Endothelial cell of umbilical vein (primary cell): Measurements from ENCODE around the gene CNTNAP1. TPM values are rescaled to one million over a fixed set of nuclear protein-coding genes. Genes with fewer than 3 reads are reported as not detected.

Experiments
- BruUV-seq: library from RNA; stranded (reverse); fragments of 400-500 nt; replicated peaks from 2 replicates; lab custom pipeline; 2021; lab: Mats Ljungman, UMichigan
- CTCF ChIA-PET: fragments of 300-600, 350-600 bp; sonication (Branson Sonifier 250); formaldehyde crosslinking; loops from one replicate; lab custom pipeline; 2021; ENCODE audit warnings: antibody characterized with exemption, inconsistent platforms; lab: Charles Lee
- POLR2A ChIA-PET: fragments of 300-600, 350-600 bp; sonication (Branson Sonifier 250); formaldehyde crosslinking; loops from one replicate; lab custom pipeline; 2021; ENCODE audit warnings: antibody characterized with exemption, inconsistent platforms; lab: Charles Lee
- DNase-seq: peaks from one replicate; pipeline ENCODE4 v3.0.0-alpha.2; 2011; ENCODE audit warnings: low read depth, low spot score
- FAIRE-seq: peaks from 2 replicates; lab custom pipeline; 2011; peaks lifted over from hg19 to GRCh38; lab: Jason Lieb, UNC
- H2AFZ ChIP-seq: 2 replicates; pipeline ENCODE4 v1.6.0; 2012; ENCODE audit warnings: low read depth, low read length, control low read depth, inconsistent platforms
- H3K27ac ChIP-seq: 2 replicates; pipeline ENCODE4 v1.5.1; 2011; ENCODE audit warnings: low read depth, mild to moderate bottlenecking, control low read depth, low read length, moderate library complexity; ENCODE audit not compliant: insufficient read depth
- H3K27me3 ChIP-seq, 2 experiments: 2 replicates each; pipeline versions ENCODE4 v1.6.0 to v1.6.1; 2011; ENCODE audit warnings: low read length in 2 of 2, mixed read lengths in 1 of 2; ENCODE audit not compliant: control insufficient read depth in 2 of 2, insufficient read depth in 2 of 2
- H3K36me3 ChIP-seq, 2 experiments: 2 replicates in 1 of 2; 3 replicates in 1 of 2; pipeline ENCODE4 v1.5.1; 2011; ENCODE audit warnings: low read length in 2 of 2, mild to moderate bottlenecking in 1 of 2, moderate library complexity in 1 of 2; ENCODE audit not compliant: control insufficient read depth in 2 of 2, insufficient read depth in 2 of 2; ENCODE audit errors: extremely low read depth in 1 of 2
- H3K4me1 ChIP-seq: 3 replicates; pipeline ENCODE4 v1.5.1; 2011; ENCODE audit warnings: mild to moderate bottlenecking, low read length; ENCODE audit not compliant: control insufficient read depth, insufficient read depth; ENCODE audit errors: extremely low read depth
- H3K4me2 ChIP-seq: 2 replicates; pipeline ENCODE4 v1.6.1; 2011; ENCODE audit warnings: low read length, control low read depth, mixed read lengths; ENCODE audit not compliant: insufficient read depth
- H3K4me3 ChIP-seq, 3 experiments: fragments of 200-600 bp in 1 of 3; sonication (generic), shearing (Covaris generic) in 1 of 3; replicated peaks in 1 of 3; 2 replicates each; pipeline ENCODE4 v1.5.1; 2011 to 2016; ENCODE audit warnings: control low read depth in 3 of 3, low read length in 3 of 3, mild to moderate bottlenecking in 2 of 3, inconsistent platforms in 1 of 3, low read depth in 1 of 3, moderate library complexity in 1 of 3; ENCODE audit not compliant: insufficient read depth in 1 of 3
- H3K79me2 ChIP-seq: 2 replicates; pipeline ENCODE4 v1.6.0; 2012; ENCODE audit warnings: low read length, inconsistent platforms; ENCODE audit not compliant: control insufficient read depth, insufficient read depth
- H3K9ac ChIP-seq: replicated peaks from 2 replicates; pipeline ENCODE3; 2011; ENCODE audit warnings: low read length, control low read depth; ENCODE audit not compliant: insufficient read depth; ENCODE audit errors: extremely low read depth
- H3K9me1 ChIP-seq: replicated peaks from 3 replicates; pipeline ENCODE4 v1.6.0; 2011; ENCODE audit warnings: mild to moderate bottlenecking, low read length; ENCODE audit not compliant: control insufficient read depth, insufficient read depth; ENCODE audit errors: extremely low read depth
- H3K9me3 ChIP-seq: replicated peaks from 2 replicates; pipeline ENCODE4 v1.5.1; 2012; ENCODE audit warnings: low read length, inconsistent platforms; ENCODE audit not compliant: control insufficient read depth, insufficient read depth
- H4K20me1 ChIP-seq: replicated peaks from 2 replicates; pipeline ENCODE3; 2011; ENCODE audit warnings: mild to moderate bottlenecking, low read length; ENCODE audit not compliant: control insufficient read depth, insufficient read depth; ENCODE audit errors: extremely low read depth
- CTCF ChIP-seq, 2 donors: IDR thresholded peaks; 1 replicate in 1 of 2; 2 replicates in 1 of 2; pipeline ENCODE4 v1.5.1; 2011; ENCODE audit warnings: low read length in 2 of 2, mild to moderate bottlenecking in 2 of 2, moderate library complexity in 2 of 2, control low read depth in 1 of 2, inconsistent platforms in 1 of 2, low read depth in 1 of 2; ENCODE audit not compliant: insufficient read depth in 1 of 2; ENCODE audit errors: extremely low read depth in 1 of 2
- EZH2 ChIP-seq: IDR thresholded peaks from 2 replicates; pipeline ENCODE4 v1.6.1; 2012; ENCODE audit warnings: borderline replicate concordance, low read depth, mild to moderate bottlenecking, moderate library complexity, low read length, inconsistent platforms; ENCODE audit not compliant: severe bottlenecking
- FOS ChIP-seq: IDR thresholded peaks from 2 replicates; pipeline ENCODE4 v1.6.1; 2011; ENCODE audit warnings: mild to moderate bottlenecking, low read length, moderate library complexity, borderline replicate concordance; ENCODE audit not compliant: insufficient read depth
- GATA2 ChIP-seq: IDR thresholded peaks from 2 replicates; pipeline ENCODE4 v1.7.0; 2011; ENCODE audit warnings: low read depth, mild to moderate bottlenecking, moderate library complexity, mixed read lengths, low read length; ENCODE audit not compliant: insufficient read length, insufficient read depth
- JUN ChIP-seq: IDR thresholded peaks from 2 replicates; pipeline ENCODE4 v1.6.1; 2011; ENCODE audit warnings: borderline replicate concordance, low read depth; ENCODE audit not compliant: insufficient read length, insufficient read depth
- MAX ChIP-seq: IDR thresholded peaks from 2 replicates; pipeline ENCODE4 v1.6.1; 2011; ENCODE audit not compliant: insufficient read depth, insufficient read length
- MYC ChIP-seq: IDR thresholded peaks from one replicate; pipeline ENCODE4 v1.6.1; 2011; ENCODE audit warnings: mild to moderate bottlenecking, low read depth, low read length
- POLR2A ChIP-seq: IDR thresholded peaks from 2 replicates; pipeline ENCODE4 v1.6.1; 2012; ENCODE audit warnings: low read depth, mild to moderate bottlenecking, control low read depth, low read length
- POLR2AphosphoS5 ChIP-seq: IDR thresholded peaks from 2 replicates; pipeline ENCODE4 v1.6.1; 2012; ENCODE audit warnings: low read depth, mild to moderate bottlenecking, control low read depth, low read length, moderate library complexity; ENCODE audit not compliant: insufficient read depth
- dilution Hi-C: fragments of 300-500 bp; cut with MboI; formaldehyde crosslinking; loops from one replicate; pipeline ENCODE4 v1.15.0; 2019; ENCODE audit warnings: low sequenced_read_pairs; ENCODE audit not compliant: extremely low pct_ligation_motif_present
- intact Hi-C: fragments of 100-400 bp; cut with micrococcal nuclease; formaldehyde crosslinking; loops from one replicate; pipeline ENCODE4 v1.10.0; 2022
- polyA plus RNA-seq, 4 experiments: library from polyadenylated mRNA; depleted of rRNA in 3 of 4; stranded (reverse) in 3 of 4; unstranded in 1 of 4; fragments of >200 nt; gene quantifications; 2 replicates each; pipeline versions ENCODE4 v1.2.1 to v1.2.3, GENCODE V29; 2011 to 2012; ENCODE audit warnings: missing spikeins in 1 of 4
- total RNA-seq: library from RNA; stranded (reverse); gene quantifications from 2 replicates; pipeline ENCODE4 v1.2.3, GENCODE V29; 2021

The CNTNAP1 gene
- total and polyA plus RNA-seq, 2 donors (not counting 3 experiments of a cell fraction or from before 2014, with no cell fraction given): 26.3 to 44.8 TPM

DNA sequence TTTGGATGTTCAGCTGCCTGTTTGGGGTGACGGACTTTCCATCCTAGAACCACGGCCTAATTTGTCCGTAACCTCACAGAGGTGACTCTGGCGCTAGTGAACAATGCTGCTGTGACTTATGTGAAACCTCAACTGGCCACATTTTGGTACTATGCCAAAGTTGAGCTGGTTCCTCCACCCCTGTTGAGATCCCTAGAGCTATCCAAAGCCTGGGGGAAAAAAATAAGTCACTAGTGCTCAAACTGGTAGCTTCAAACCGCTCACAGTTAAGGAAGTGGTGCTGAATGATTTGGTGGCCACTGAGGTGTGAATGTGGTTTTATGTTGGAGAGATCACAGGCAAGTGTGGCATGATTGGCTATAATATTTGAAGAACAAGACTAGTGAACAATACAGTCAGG lies 34.6 kb upstream of the CNTNAP1 start:
- no peaks in the 10 kb centered on the region for H3K4me1 ChIP-seq
- no TSS peak for BruUV-seq
- H3K4me3 ChIP-seq: no peak overlapping the region
- TF ChIP-seq EZH2 (no peak), MAX (no peak), GATA2 (no peak), JUN (no peak), POLR2AphosphoS5 (no peak), CTCF (IDR thresholded peaks at IDR 0.05; ENCODE audit: extremely low read depth in 1 of 2, insufficient read depth in 1 of 2, low read depth in 1 of 2, low read length in 2 of 2) (no peak), MYC (no peak), POLR2A (no peak), FOS (no peak)
- no peaks in the 10 kb centered on the region for H3K9me1 ChIP-seq
- H3K9ac ChIP-seq: no peak overlapping the region
- intact Hi-C loops (no loop called here), dilution Hi-C loops (no loop called here)
- no peaks in the 10 kb centered on the region for H3K79me2 ChIP-seq
- no peak overlapping the region for H2AFZ ChIP-seq
- no peaks in the 10 kb centered on the region for H4K20me1 ChIP-seq
- DNase-seq (no peak), FAIRE-seq (no peak)
- no peaks in the 10 kb centered on the region for H3K36me3 ChIP-seq
- peaks cover 4 to 6% of the 10 kb centered on the region in 2 experiments for H3K27me3 ChIP-seq
- no peaks in the 10 kb centered on the region for H3K9me3 ChIP-seq
- H3K27ac ChIP-seq: no peak overlapping the region
- no peak overlapping the region for H3K4me2 ChIP-seq
- ChIA-PET POLR2A (no interaction called here), CTCF (interaction anchor here (1.1 to 1.4 kb wide), 3 partner anchors 11 to 116 kb away, joined by 3 read pairs; partner anchors contain the start of gene TUBG2)
